GM13977 (cell line): ENCODE results near the gene PGAP2.

Experiments
- DNase-seq: peaks from one replicate; pipeline ENCODE4 v3.0.0; 2012; ENCODE audit warnings: low spot score
- in situ Hi-C: fragments of 300-500 bp; cut with MboI; formaldehyde crosslinking; loops from one replicate; pipeline ENCODE4 v1.12.0; 2022; ENCODE audit warnings: low sequenced_read_pairs, low pct_unique_long_range_greater_than_20kb, mixed read lengths, inconsistent platforms; ENCODE audit not compliant: unreplicated experiment
- TF ChIP-seq, protein P1 (sequence below): IDR thresholded peaks from 2 replicates; pipeline ENCODE4 v1.5.1; 2012; ENCODE audit warnings: mild to moderate bottlenecking, control low read depth; ENCODE audit not compliant: insufficient read depth; ENCODE audit errors: extremely low read depth, missing control alignments

PGAP2 gene

DNA sequence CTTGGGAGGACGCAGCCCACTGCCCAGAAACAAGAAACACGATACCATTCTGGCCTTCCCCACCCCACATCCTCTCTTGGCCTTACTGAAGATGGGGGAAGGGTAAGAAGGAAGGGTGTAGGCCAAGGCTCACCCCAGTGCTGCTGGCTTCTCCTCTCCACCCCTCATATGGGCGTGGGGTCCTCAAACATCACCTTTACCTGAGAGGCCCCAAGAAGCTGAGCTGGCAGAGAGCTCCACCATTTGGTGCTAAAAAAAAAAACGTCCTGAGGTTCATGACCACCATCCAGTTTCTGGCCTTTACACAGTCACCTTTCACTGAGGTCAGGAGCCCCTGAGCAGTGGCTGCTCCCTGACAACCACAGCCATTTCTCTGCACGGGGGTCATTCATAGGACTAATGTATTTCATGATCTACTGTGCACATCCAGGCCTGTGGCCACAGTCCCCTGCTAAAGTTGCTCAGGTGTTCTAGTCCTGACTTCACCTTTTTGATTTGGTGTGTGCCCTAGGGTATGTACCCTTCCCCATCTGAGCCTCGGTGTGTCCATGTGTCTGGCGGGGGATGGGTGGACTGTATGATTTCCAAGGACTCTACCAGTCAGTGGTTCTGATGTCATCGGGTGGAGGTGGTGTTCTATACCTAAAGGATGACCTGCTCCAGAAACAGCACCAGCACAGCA is 17.3 kb downstream of the PGAP2 start:
- DNase-seq: no peak
- TF ChIP-seq, protein P1, sequence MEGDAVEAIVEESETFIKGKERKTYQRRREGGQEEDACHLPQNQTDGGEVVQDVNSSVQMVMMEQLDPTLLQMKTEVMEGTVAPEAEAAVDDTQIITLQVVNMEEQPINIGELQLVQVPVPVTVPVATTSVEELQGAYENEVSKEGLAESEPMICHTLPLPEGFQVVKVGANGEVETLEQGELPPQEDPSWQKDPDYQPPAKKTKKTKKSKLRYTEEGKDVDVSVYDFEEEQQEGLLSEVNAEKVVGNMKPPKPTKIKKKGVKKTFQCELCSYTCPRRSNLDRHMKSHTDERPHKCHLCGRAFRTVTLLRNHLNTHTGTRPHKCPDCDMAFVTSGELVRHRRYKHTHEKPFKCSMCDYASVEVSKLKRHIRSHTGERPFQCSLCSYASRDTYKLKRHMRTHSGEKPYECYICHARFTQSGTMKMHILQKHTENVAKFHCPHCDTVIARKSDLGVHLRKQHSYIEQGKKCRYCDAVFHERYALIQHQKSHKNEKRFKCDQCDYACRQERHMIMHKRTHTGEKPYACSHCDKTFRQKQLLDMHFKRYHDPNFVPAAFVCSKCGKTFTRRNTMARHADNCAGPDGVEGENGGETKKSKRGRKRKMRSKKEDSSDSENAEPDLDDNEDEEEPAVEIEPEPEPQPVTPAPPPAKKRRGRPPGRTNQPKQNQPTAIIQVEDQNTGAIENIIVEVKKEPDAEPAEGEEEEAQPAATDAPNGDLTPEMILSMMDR: no peak
- in situ Hi-C loops: no loop called here

DNA sequence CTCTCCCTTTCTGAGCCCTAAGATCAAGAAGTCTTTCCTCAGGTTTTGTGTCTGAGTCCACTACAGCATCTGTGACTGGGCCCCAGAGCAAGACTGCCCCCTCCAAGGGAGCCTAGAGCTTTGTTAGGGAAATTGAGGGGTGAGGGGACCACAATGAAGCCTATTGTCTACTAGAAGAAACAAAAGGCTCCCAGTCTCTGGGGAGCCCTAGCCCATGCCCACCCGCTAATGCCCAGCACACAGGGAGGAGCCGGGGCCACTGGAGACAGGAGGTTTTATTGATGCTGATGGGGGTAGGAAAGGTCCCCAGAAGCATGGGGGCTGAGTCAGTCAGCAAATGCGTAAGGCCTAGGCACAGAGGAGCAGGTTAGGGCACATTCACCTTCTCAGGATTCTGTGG is 18.4 kb downstream of the PGAP2 start:
- no peak for DNase-seq
- in situ Hi-C loops: no loop called here
- TF ChIP-seq, protein P1: no peak

- TF ChIP-seq, protein P1: no peak
- no peak for DNase-seq
- in situ Hi-C loops: no loop called here
These were observed 19.2 kb downstream of the PGAP2 start for GRCh38 chr11:3827434-3828186.

DNA sequence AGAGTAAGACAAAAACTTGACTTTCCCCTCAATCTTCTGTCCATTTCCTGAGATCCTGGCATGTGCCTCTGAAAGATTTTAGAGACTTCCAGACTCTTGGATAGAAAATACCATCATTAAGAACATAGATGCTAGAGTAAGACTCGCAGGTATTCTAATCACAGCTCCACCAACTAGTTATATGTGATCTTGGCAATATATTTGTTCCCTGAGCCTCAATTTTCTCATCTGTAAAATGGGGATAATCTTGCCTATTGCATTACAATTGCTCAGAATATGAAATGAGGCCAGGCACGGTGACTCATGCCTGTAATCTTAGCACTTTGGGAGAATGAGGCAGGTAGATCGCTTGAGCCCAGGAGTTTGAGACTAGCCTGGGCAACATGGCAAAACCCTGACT is 21.7 kb downstream of the PGAP2 start:
- in situ Hi-C loops: no loop called here
- TF ChIP-seq, protein P1: no peak
- DNase-seq: no peak

- no peak for DNase-seq
- TF ChIP-seq, protein P1: no peak
- in situ Hi-C loops: no loop called here
These were observed 22.4 kb downstream of the PGAP2 start for GRCh38 chr11:3830730-3831129.

GRCh38 chr11:3831378-3832239 is 23.2 kb downstream of the PGAP2 start:
- DNase-seq: no peak
- in situ Hi-C loops: no loop called here
- TF ChIP-seq, protein P1: no peak
